ENCODE measurements around the gene KNOP1.

DNA sequence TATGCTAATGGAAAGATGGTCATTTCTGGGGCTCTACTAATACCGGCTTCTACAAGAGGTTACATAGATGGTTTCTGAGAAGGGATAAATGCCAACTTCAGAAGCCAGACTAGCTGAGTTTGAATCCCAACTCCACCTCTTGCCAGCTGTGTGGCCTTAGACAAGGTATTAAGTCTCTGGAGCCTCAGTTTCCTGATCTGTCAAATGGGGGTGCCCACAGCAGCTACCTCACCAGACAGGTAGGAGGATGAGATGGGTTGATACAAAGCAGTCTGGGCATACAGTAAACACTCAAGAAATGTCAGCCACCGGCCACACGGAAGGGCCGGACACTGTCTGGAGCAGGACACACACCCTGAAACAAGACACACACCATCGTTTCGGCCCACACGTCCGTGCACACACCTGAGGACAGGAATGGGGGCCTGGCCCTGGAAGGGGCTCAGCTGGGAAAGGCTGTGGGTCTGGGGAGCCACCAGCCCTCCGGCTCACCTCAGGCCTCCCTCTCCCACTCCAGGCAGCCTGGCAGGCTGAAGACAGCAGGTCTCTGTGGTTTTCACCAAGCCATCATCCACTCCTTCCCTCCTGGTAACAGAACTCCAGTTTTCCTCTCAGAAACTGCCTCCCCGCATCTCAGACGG, 5.5 kb downstream of the KNOP1 start:
- TF ChIP-seq ZNF384 (IDR thresholded peaks at IDR 0.05; ENCODE audit: borderline replicate concordance, low read depth, low read length) = no peak
- no peak for TF ChIP-seq NFYB (IDR thresholded peaks at IDR 0.05; ENCODE audit: insufficient read depth, low read depth, low read length)
- TF ChIP-seq HDAC6 (IDR thresholded peaks at IDR 0.05; ENCODE audit: unreplicated experiment) = no peak
- TF ChIP-seq POLR2A (IDR thresholded peaks at IDR 0.05; ENCODE audit: low read depth, low read length) = no peak
- TF ChIP-seq, protein P1, sequence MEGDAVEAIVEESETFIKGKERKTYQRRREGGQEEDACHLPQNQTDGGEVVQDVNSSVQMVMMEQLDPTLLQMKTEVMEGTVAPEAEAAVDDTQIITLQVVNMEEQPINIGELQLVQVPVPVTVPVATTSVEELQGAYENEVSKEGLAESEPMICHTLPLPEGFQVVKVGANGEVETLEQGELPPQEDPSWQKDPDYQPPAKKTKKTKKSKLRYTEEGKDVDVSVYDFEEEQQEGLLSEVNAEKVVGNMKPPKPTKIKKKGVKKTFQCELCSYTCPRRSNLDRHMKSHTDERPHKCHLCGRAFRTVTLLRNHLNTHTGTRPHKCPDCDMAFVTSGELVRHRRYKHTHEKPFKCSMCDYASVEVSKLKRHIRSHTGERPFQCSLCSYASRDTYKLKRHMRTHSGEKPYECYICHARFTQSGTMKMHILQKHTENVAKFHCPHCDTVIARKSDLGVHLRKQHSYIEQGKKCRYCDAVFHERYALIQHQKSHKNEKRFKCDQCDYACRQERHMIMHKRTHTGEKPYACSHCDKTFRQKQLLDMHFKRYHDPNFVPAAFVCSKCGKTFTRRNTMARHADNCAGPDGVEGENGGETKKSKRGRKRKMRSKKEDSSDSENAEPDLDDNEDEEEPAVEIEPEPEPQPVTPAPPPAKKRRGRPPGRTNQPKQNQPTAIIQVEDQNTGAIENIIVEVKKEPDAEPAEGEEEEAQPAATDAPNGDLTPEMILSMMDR (IDR thresholded peaks at IDR 0.05 in 2 of 3, conservative IDR thresholded peaks at IDR 0.05 in 1 of 3; ENCODE audit: control insufficient read depth in 2 of 3, extremely low read depth in 1 of 3, insufficient read depth in 1 of 3, low read depth in 3 of 3, low read length in 3 of 3) = no peak
- TF ChIP-seq ZBTB33 (IDR thresholded peaks at IDR 0.05) = no peak
- no peak for TF ChIP-seq TCF7 (IDR thresholded peaks at IDR 0.05; ENCODE audit: borderline replicate concordance)

All from GM12878 (cell line).